A549 (cell line): Measurements from ENCODE around the gene INSYN2B. TPM values are rescaled to one million over a fixed set of nuclear protein-coding genes. Genes with fewer than 3 reads are reported as not detected.

ENCODE experiments used
- ATAC-seq, 2 experiments: fragments of 200-7000 bp in 1 of 2; fragments of >200 bp in 1 of 2; cut with Nextera tagmentation in 1 of 2; cut with Tn5 transposase in 1 of 2; 3 replicates each; pipeline versions ENCODE4 v1.8.0 to v1.9.1; 2018 to 2020; ENCODE audit warnings: mild to moderate bottlenecking in 1 of 2, moderate library complexity in 1 of 2
- CTCF ChIA-PET: fragments of 300-600 bp; sonication (Branson Sonifier 250); formaldehyde crosslinking; extraction: SDS; loops from one replicate; lab custom pipeline; 2021; ENCODE audit warnings: antibody characterized with exemption, inconsistent platforms; lab: Yijun Ruan, JAX
- POLR2A ChIA-PET: fragments of 350-600 bp; formaldehyde crosslinking; extraction: SDS; loops from one replicate; lab custom pipeline; 2021; ENCODE audit warnings: antibody characterized with exemption, inconsistent platforms; lab: Yijun Ruan, JAX
- DNase-seq, 2 experiments: peaks; one replicate each; pipeline versions ENCODE4 v3.0.0 to v3.0.0-alpha.2; 2011 to 2016; ENCODE audit warnings: low read depth in 1 of 2, low spot score in 1 of 2
- FAIRE-seq: peaks from 2 replicates; lab custom pipeline; 2011; peaks lifted over from hg19 to GRCh38; lab: Jason Lieb, UNC
- H3K27ac ChIP-seq, 2 experiments: fragments of >200 bp; sonication (Bioruptor Twin); formaldehyde crosslinking; 3 replicates each; pipeline ENCODE4 v1.5.1; 2016 to 2017
- H3K4me1 ChIP-seq: fragments of >200 bp; sonication (Bioruptor Twin); formaldehyde crosslinking; 3 replicates; pipeline ENCODE4 v1.6.1; 2016
- H3K4me2 ChIP-seq: fragments of >200 bp; sonication (Bioruptor Twin); formaldehyde crosslinking; 3 replicates; pipeline ENCODE4 v1.6.1; 2016
- H3K4me3 ChIP-seq: fragments of >200 bp; sonication (Bioruptor Twin); formaldehyde crosslinking; 3 replicates; pipeline ENCODE4 v1.5.1; 2016
- H3K9me3 ChIP-seq: fragments of >200 bp; sonication (Bioruptor Twin); formaldehyde crosslinking; 3 replicates; pipeline ENCODE4 v1.6.1; 2016
- BHLHE40 ChIP-seq: IDR thresholded peaks from 2 replicates; pipeline ENCODE4 v1.6.1; 2012; ENCODE audit warnings: low read depth, low read length, inconsistent platforms
- CHD4 ChIP-seq: fragments of 200-600 bp; sonication (generic); IDR thresholded peaks from 2 replicates; pipeline ENCODE4 v1.6.1; 2016; ENCODE audit warnings: antibody characterized with exemption, mild to moderate bottlenecking, borderline replicate concordance
- CTCF ChIP-seq: fragments of >200 bp; sonication (Bioruptor Twin); formaldehyde crosslinking; IDR thresholded peaks from 3 replicates; pipeline ENCODE4 v1.5.1; 2016
- E2F6 ChIP-seq: IDR thresholded peaks from 2 replicates; pipeline ENCODE4 v1.6.1; 2012; ENCODE audit warnings: low read depth, borderline replicate concordance
- EHF ChIP-seq: fragments of 250-450 bp; sonication (Bioruptor Pico); IDR thresholded peaks from 2 replicates; pipeline ENCODE4 v1.5.0; 2020; ENCODE audit warnings: mild to moderate bottlenecking
- EHMT2 ChIP-seq: fragments of 200-600 bp; sonication (generic); IDR thresholded peaks from 2 replicates; pipeline ENCODE4 v1.6.1; 2016; ENCODE audit warnings: antibody characterized with exemption, low read depth, mild to moderate bottlenecking, moderate library complexity
- FOSB ChIP-seq: fragments of 250-450 bp; sonication (Bioruptor Pico); IDR thresholded peaks from 2 replicates; pipeline ENCODE4 v1.5.0; 2020; ENCODE audit warnings: mild to moderate bottlenecking, moderate library complexity
- FOSL2 ChIP-seq, 2 experiments: fragments of 450-650 bp in 1 of 2; fragments of >200 bp in 1 of 2; sonication (Bioruptor Twin) in 1 of 2; formaldehyde crosslinking; IDR thresholded peaks; 2 replicates each; pipeline versions ENCODE4 v1.5.0 to v1.6.1; 2016 to 2020; ENCODE audit warnings: mild to moderate bottlenecking in 1 of 2, moderate library complexity in 1 of 2
- FOXS1 ChIP-seq: fragments of 250-450 bp; sonication (Bioruptor Pico); IDR thresholded peaks from 2 replicates; pipeline ENCODE4 v1.5.0; 2020; ENCODE audit warnings: mild to moderate bottlenecking, moderate library complexity
- GATA3 ChIP-seq: IDR thresholded peaks from 2 replicates; pipeline ENCODE4 v1.6.1; 2012; ENCODE audit warnings: borderline replicate concordance
- HES2 ChIP-seq: fragments of >200 bp; sonication (Bioruptor Twin); formaldehyde crosslinking; IDR thresholded peaks from 2 replicates; pipeline ENCODE4 v1.6.1; 2016
- HEYL ChIP-seq: fragments of 250-450 bp; sonication (Bioruptor Pico); IDR thresholded peaks from 2 replicates; pipeline ENCODE4 v1.8.0; 2021; ENCODE audit warnings: mild to moderate bottlenecking, moderate library complexity
- HOXB5 ChIP-seq: fragments of 250-450 bp; sonication (Bioruptor Pico); IDR thresholded peaks from 2 replicates; pipeline ENCODE4 v1.5.0; 2020; ENCODE audit warnings: mild to moderate bottlenecking, moderate library complexity
- KDM5A ChIP-seq: fragments of 200-600 bp; sonication (generic); IDR thresholded peaks from 2 replicates; pipeline ENCODE4 v1.6.1; 2016; ENCODE audit warnings: antibody characterized with exemption, mild to moderate bottlenecking
- MAFK ChIP-seq: fragments of 450-650 bp; IDR thresholded peaks from 2 replicates; pipeline ENCODE4 v1.6.1; 2014; ENCODE audit not compliant: partially characterized antibody
- MAX ChIP-seq: IDR thresholded peaks from 2 replicates; pipeline ENCODE4 v1.6.1; 2012
- MYC ChIP-seq: IDR thresholded peaks from 2 replicates; pipeline ENCODE4 v1.6.1; 2012; ENCODE audit warnings: mild to moderate bottlenecking, inconsistent platforms, low read length, improper control_type of control experiment, borderline replicate concordance
- NFE2L2 ChIP-seq: fragments of 150-350 bp; conservative IDR thresholded peaks from 2 replicates; pipeline ENCODE4 v1.6.1; 2014; ENCODE audit warnings: low read length
- NR3C1 ChIP-seq: fragments of >200 bp; sonication (Bioruptor Twin); formaldehyde crosslinking; IDR thresholded peaks from 3 replicates; pipeline ENCODE4 v1.6.1; 2017
- POLR2AphosphoS2 ChIP-seq: conservative IDR thresholded peaks from 2 replicates; pipeline ENCODE4 v1.6.1; 2012; ENCODE audit warnings: low read length, improper control_type of control experiment, inconsistent platforms
- RAD21 ChIP-seq, 2 experiments: fragments of >200 bp in 1 of 2; sonication (Bioruptor Twin) in 1 of 2; formaldehyde crosslinking in 1 of 2; IDR thresholded peaks in 1 of 2; conservative IDR thresholded peaks in 1 of 2; 2 replicates in 1 of 2; 3 replicates in 1 of 2; pipeline ENCODE4 v1.6.1; 2012 to 2018; ENCODE audit warnings: inconsistent platforms in 1 of 2
- RCOR1 ChIP-seq: fragments of 150-350 bp; IDR thresholded peaks from 2 replicates; pipeline ENCODE4 v1.6.1; 2014; ENCODE audit warnings: antibody characterized with exemption, low read length, low read depth
- SREBF2 ChIP-seq: fragments of 450-650 bp; IDR thresholded peaks from 2 replicates; pipeline ENCODE4 v1.6.1; 2014; ENCODE audit warnings: mild to moderate bottlenecking, moderate library complexity
- TFCP2L1 ChIP-seq: fragments of 250-450 bp; sonication (Bioruptor Pico); IDR thresholded peaks from 2 replicates; pipeline ENCODE4 v1.5.0; 2021; ENCODE audit warnings: mild to moderate bottlenecking
- ZNF302 ChIP-seq: fragments of 250-450 bp; sonication (Bioruptor Pico); IDR thresholded peaks from 2 replicates; pipeline ENCODE4 v1.9.0; 2021; ENCODE audit warnings: inconsistent platforms, mild to moderate bottlenecking, moderate library complexity
- ZSCAN20 ChIP-seq: fragments of 250-450 bp; sonication (Bioruptor Pico); IDR thresholded peaks from 2 replicates; pipeline ENCODE4 v1.8.0; 2022; ENCODE audit warnings: mild to moderate bottlenecking, moderate library complexity
- WGBS: methylation state at CpG from one replicate; pipeline ENCODE4 v1.1.6; 2017; ENCODE audit errors: missing lambda C conversion rate; 5-methylcytosine and 5-hydroxymethylcytosine counted together
- polyA plus RNA-seq, 4 experiments: library from polyadenylated mRNA; depleted of rRNA in 3 of 4; stranded (reverse); fragments of >200 nt; fragmentation: RNase III in 1 of 4; extraction: RNeasy Plus Mini Kit Qiagen cat#74134 plus additional on column Dnase treatment in 1 of 4; gene quantifications; 2 replicates in 3 of 4; 3 replicates in 1 of 4; pipeline ENCODE4 v1.2.3, GENCODE V29; 2011 to 2017

INSYN2B gene
- polyA plus RNA-seq, 2 of the 4 experiments (the other 2 are of a cell fraction), result 0.26 to 0.46 TPM

- H3K4me1 ChIP-seq, result no peaks in the 10 kb centered on the region
- H3K27ac ChIP-seq, result no peak overlapping the region
- TF ChIP-seq HEYL (CRISPR knock-in tag) (no peak), SREBF2 (no peak), BHLHE40 (no peak), EHF (no peak), HOXB5 (CRISPR knock-in tag) (no peak), FOSB (no peak), ZSCAN20 (no peak), RCOR1 (no peak), MYC (no peak), NR3C1 (no peak), EHMT2 (no peak), FOXS1 (no peak), TFCP2L1 (no peak), MAX (no peak), RAD21 (conservative IDR thresholded peaks at IDR 0.05 in 1 of 2, IDR thresholded peaks at IDR 0.05 in 1 of 2) (no peak), GATA3 (no peak), POLR2AphosphoS2 (no peak), HES2 (no peak), ZNF302 (CRISPR knock-in tag) (no peak)
- TF ChIP-seq, all 56 proteins: peak for 0
- 20% methylated on average over 3 of the region's 3 CpGs for WGBS
- H3K4me2 ChIP-seq, result no peak overlapping the region
- DNase-seq (no peak), FAIRE-seq (no peak), ATAC-seq (no peak)
- ChIA-PET CTCF (interaction anchor here (1.0 to 1.9 kb wide), 3 partner anchors 13 to 59 kb away, joined by 3 to 11 read pairs (median 4); partner anchors contain the start of gene INSYN2B), POLR2A (no interaction called here)
- H3K9me3 ChIP-seq, result no peaks in the 10 kb centered on the region
- H3K4me3 ChIP-seq, result no peak overlapping the region
Observed at GRCh38 chr5:169921384-169921783, 58.9 kb downstream of the INSYN2B start.

- Histone ChIP-seq H3K4me2 (no peak overlapping the region), H3K4me1 (no peaks in the 10 kb centered on the region), H3K27ac (no peak overlapping the region), H3K4me3 (no peak overlapping the region), H3K9me3 (no peaks in the 10 kb centered on the region)
- ChIA-PET POLR2A (no interaction called here), CTCF (interaction anchor here (0.8 to 1.3 kb wide), 2 partner anchors 9 to 60 kb away, joined by 3 read pairs; partner anchors contain the start of gene INSYN2B)
- DNase-seq (no peak), FAIRE-seq (no peak), ATAC-seq (no peak)
- TF ChIP-seq CHD4 (no peak), E2F6 (no peak), MAFK (no peak), FOSL2 (IDR thresholded peaks at IDR 0.05) (no peak), FOSL2 (CRISPR knock-in tag; IDR thresholded peaks at IDR 0.05) (no peak), NFE2L2 (no peak), CTCF (no peak), ZNF302 (CRISPR knock-in tag) (no peak), KDM5A (no peak)
- WGBS, result 77% methylated on average over 3 of the region's 3 CpGs
Observed at GRCh38 chr5:169920474-169920873, 59.8 kb downstream of the INSYN2B start.
